IMR-90 (cell line): ENCODE results near the gene ZFTA. TPM values are rescaled to one million over a fixed set of nuclear protein-coding genes. Genes with fewer than 3 reads are reported as not detected.
A peak's percentile ranks its signal among the peaks of the same experiment; 100 is the strongest.

Experiments used
- ATAC-seq: fragments of 200-7000 bp; cut with Tn5 transposase; 2 replicates; pipeline ENCODE4 v1.9.1; 2020; ENCODE audit warnings: low read depth, mild to moderate bottlenecking, moderate library complexity
- BruUV-seq: library from RNA; stranded (reverse); fragments of 400-500 nt; replicated peaks from 2 replicates; lab custom pipeline; 2021; lab: Mats Ljungman, UMichigan
- CTCF ChIA-PET: fragments of 300-600 bp; formaldehyde crosslinking; extraction: SDS; loops from one replicate; lab custom pipeline; 2021; ENCODE audit warnings: antibody characterized with exemption; lab: Yijun Ruan, JAX
- POLR2A ChIA-PET: fragments of 300-600 bp; sonication (Branson Sonifier 250); formaldehyde crosslinking; loops from one replicate; lab custom pipeline; 2022; ENCODE audit warnings: antibody characterized with exemption; ENCODE audit not compliant: unreplicated experiment; lab: Charles Lee
- DNase-seq: peaks from one replicate; pipeline ENCODE4 v3.0.0; 2013
- H2AFZ ChIP-seq: replicated peaks from 2 replicates; pipeline ENCODE3; 2013; ENCODE audit warnings: low read length, mild to moderate bottlenecking; ENCODE audit not compliant: poor library complexity
- H2AK5ac ChIP-seq: 2 replicates; pipeline ENCODE4 v1.6.1; 2013; ENCODE audit warnings: low read depth, low read length, inconsistent platforms
- H2AK9ac ChIP-seq: replicated peaks from 2 replicates; pipeline ENCODE3; 2013; ENCODE audit warnings: mild to moderate bottlenecking, low read depth, low read length, moderate library complexity; ENCODE audit not compliant: poor library complexity
- H2BK120ac ChIP-seq: 2 replicates; pipeline ENCODE4 v1.6.1; 2013; ENCODE audit warnings: low read depth, low read length, inconsistent platforms
- H2BK15ac ChIP-seq: 3 replicates; pipeline ENCODE4 v1.6.1; 2013; ENCODE audit warnings: low read depth, low read length, inconsistent platforms
- H2BK20ac ChIP-seq: 2 replicates; pipeline ENCODE4 v1.6.1; 2013; ENCODE audit warnings: low read depth, mild to moderate bottlenecking, inconsistent platforms, low read length, moderate library complexity
- H2BK5ac ChIP-seq: 2 replicates; pipeline ENCODE4 v1.6.1; 2013; ENCODE audit warnings: mild to moderate bottlenecking, low read depth, low read length, inconsistent platforms; ENCODE audit not compliant: poor library complexity, severe bottlenecking
- H3K14ac ChIP-seq: replicated peaks from 2 replicates; pipeline ENCODE4 v1.6.1; 2013; ENCODE audit warnings: low read depth, low read length, inconsistent platforms
- H3K18ac ChIP-seq: 2 replicates; pipeline ENCODE4 v1.6.1; 2013; ENCODE audit warnings: low read depth, low read length, control low read depth
- H3K23ac ChIP-seq: 2 replicates; pipeline ENCODE4 v1.6.1; 2013; ENCODE audit warnings: low read depth, low read length, inconsistent platforms
- H3K27ac ChIP-seq: 2 replicates; pipeline ENCODE4 v1.5.1; 2013; ENCODE audit warnings: mild to moderate bottlenecking, control low read depth, low read length; ENCODE audit not compliant: insufficient read depth
- H3K27me3 ChIP-seq: 2 replicates; pipeline ENCODE4 v1.6.1; 2013; ENCODE audit warnings: low read length; ENCODE audit not compliant: control insufficient read depth, insufficient read depth
- H3K36me3 ChIP-seq: 2 replicates; pipeline ENCODE4 v1.6.1; 2013; ENCODE audit warnings: low read length, mixed read lengths; ENCODE audit not compliant: control insufficient read depth, insufficient read depth
- H3K4ac ChIP-seq: 2 replicates; pipeline ENCODE4 v1.6.1; 2013; ENCODE audit warnings: low read depth, low read length, inconsistent platforms
- H3K4me1 ChIP-seq: 2 replicates; pipeline ENCODE4 v1.6.1; 2013; ENCODE audit warnings: low read length, mixed read lengths; ENCODE audit not compliant: control insufficient read depth, insufficient read depth
- H3K4me2 ChIP-seq: 2 replicates; pipeline ENCODE4 v1.6.1; 2013; ENCODE audit warnings: low read depth, mild to moderate bottlenecking, control low read depth, low read length, moderate library complexity
- H3K4me3 ChIP-seq: 2 replicates; pipeline ENCODE4 v1.5.1; 2013; ENCODE audit warnings: low read depth, mild to moderate bottlenecking, control low read depth, low read length, moderate library complexity; ENCODE audit not compliant: insufficient read depth
- H3K56ac ChIP-seq: 2 replicates; pipeline ENCODE4 v1.6.1; 2013; ENCODE audit warnings: low read length, inconsistent platforms; ENCODE audit not compliant: insufficient read depth; ENCODE audit errors: extremely low read depth
- H3K79me1 ChIP-seq, 2 experiments: 2 replicates each; pipeline ENCODE4 v1.6.1; 2013; ENCODE audit warnings: low read length in 2 of 2, inconsistent platforms in 1 of 2, low read depth in 1 of 2
- H3K9ac ChIP-seq: 2 replicates; pipeline ENCODE4 v1.6.1; 2013; ENCODE audit warnings: low read depth, low read length, control low read depth
- H3K9me1 ChIP-seq: 2 replicates; pipeline ENCODE4 v1.6.1; 2013; ENCODE audit warnings: low read length, inconsistent platforms; ENCODE audit not compliant: insufficient read depth
- H3K9me3 ChIP-seq: 2 replicates; pipeline ENCODE4 v1.6.1; 2013; ENCODE audit warnings: low read length; ENCODE audit not compliant: control insufficient read depth, insufficient read depth
- H4K20me1 ChIP-seq: 2 replicates; pipeline ENCODE4 v1.6.1; 2013; ENCODE audit warnings: low read length, inconsistent platforms; ENCODE audit not compliant: insufficient read depth
- H4K5ac ChIP-seq: 2 replicates; pipeline ENCODE4 v1.6.1; 2013; ENCODE audit warnings: mild to moderate bottlenecking, low read depth, low read length, control low read depth
- H4K8ac ChIP-seq, 2 experiments: 2 replicates each; pipeline ENCODE4 v1.6.1; 2013; ENCODE audit warnings: low read depth in 2 of 2, low read length in 2 of 2, control low read depth in 1 of 2, inconsistent platforms in 1 of 2
- H4K91ac ChIP-seq: 2 replicates; pipeline ENCODE4 v1.6.1; 2013; ENCODE audit warnings: low read depth, low read length, inconsistent platforms; ENCODE audit not compliant: insufficient read depth
- BHLHE40 ChIP-seq: fragments of 150-350 bp; IDR thresholded peaks from 2 replicates; pipeline ENCODE4 v1.6.1; 2016; ENCODE audit warnings: mild to moderate bottlenecking, low read depth, low read length
- CEBPB ChIP-seq: IDR thresholded peaks from 2 replicates; pipeline ENCODE4 v1.6.1; 2012; ENCODE audit warnings: low read depth, low read length, improper control_type of control experiment
- MXI1 ChIP-seq: IDR thresholded peaks from 2 replicates; pipeline ENCODE4 v1.6.1; 2012; ENCODE audit warnings: low read depth, mild to moderate bottlenecking, low read length, moderate library complexity, borderline replicate concordance
- RCOR1 ChIP-seq: IDR thresholded peaks from 2 replicates; pipeline ENCODE4 v1.6.1; 2012; ENCODE audit warnings: mild to moderate bottlenecking, low read length, improper control_type of control experiment; ENCODE audit not compliant: insufficient replicate concordance
- RFX5 ChIP-seq: IDR thresholded peaks from 2 replicates; pipeline ENCODE4 v1.8.0; 2012; ENCODE audit warnings: low read depth, mild to moderate bottlenecking, low read length, moderate library complexity
- SMC3 ChIP-seq: fragments of 150-350 bp; IDR thresholded peaks from 2 replicates; pipeline ENCODE4 v1.6.1; 2016; ENCODE audit warnings: low read depth, mild to moderate bottlenecking, antibody characterized with exemption, low read length, moderate library complexity
- WGBS, 2 experiments: methylation state at CpG; one replicate each; pipeline versions ENCODE4 v1.1.5 to v1.1.7; 2013; ENCODE audit warnings: missing lambda C conversion rate in 2 of 2; ENCODE audit not compliant: insufficient read length in 1 of 2; ENCODE audit errors: extremely low coverage in 2 of 2; 5-methylcytosine and 5-hydroxymethylcytosine counted together
- dilution Hi-C: fragments of 300-500 bp; cut with HindIII; formaldehyde crosslinking; loops from one replicate; pipeline ENCODE4 v1.14.3; 2018; ENCODE audit warnings: low sequenced_read_pairs; ENCODE audit not compliant: unreplicated experiment
- in situ Hi-C: fragments of 300-500 bp; cut with MboI; formaldehyde crosslinking; loops from 3 replicates; pipeline ENCODE4 v1.14.3; 2019; ENCODE audit warnings: low sequenced_read_pairs, inconsistent platforms, mixed read lengths
- intact Hi-C: fragments of 100-400 bp; cut with micrococcal nuclease; formaldehyde crosslinking; loops from 2 replicates; pipeline ENCODE4 v1.10.0; 2022
- polyA plus RNA-seq, 3 experiments: library from polyadenylated mRNA; depleted of rRNA; stranded (reverse); fragments of >200 nt; gene quantifications; 2 replicates each; pipeline ENCODE4 v1.2.3, GENCODE V29; 2012; ENCODE audit warnings: low replicate concordance in 1 of 3
- total RNA-seq: library from RNA; depleted of rRNA; stranded (reverse); fragments of >200 nt; gene quantifications from 2 replicates; pipeline ENCODE4 v1.2.3, GENCODE V29; 2012
- TF ChIP-seq, protein P1 (sequence below): conservative IDR thresholded peaks from 2 replicates; pipeline ENCODE4 v1.5.1; 2012; ENCODE audit warnings: mild to moderate bottlenecking, low read depth, low read length, improper control_type of control experiment
- TF ChIP-seq, protein P2 (sequence below): fragments of 150-350 bp; IDR thresholded peaks from 2 replicates; pipeline ENCODE4 v1.6.1; 2016; ENCODE audit warnings: low read depth, mild to moderate bottlenecking, low read length, moderate library complexity, borderline replicate concordance

Gene ZFTA
- total and polyA plus RNA-seq, 2 of the 4 experiments (the other 2 are of a cell fraction), result 5.4 to 8.1 TPM

DNA sequence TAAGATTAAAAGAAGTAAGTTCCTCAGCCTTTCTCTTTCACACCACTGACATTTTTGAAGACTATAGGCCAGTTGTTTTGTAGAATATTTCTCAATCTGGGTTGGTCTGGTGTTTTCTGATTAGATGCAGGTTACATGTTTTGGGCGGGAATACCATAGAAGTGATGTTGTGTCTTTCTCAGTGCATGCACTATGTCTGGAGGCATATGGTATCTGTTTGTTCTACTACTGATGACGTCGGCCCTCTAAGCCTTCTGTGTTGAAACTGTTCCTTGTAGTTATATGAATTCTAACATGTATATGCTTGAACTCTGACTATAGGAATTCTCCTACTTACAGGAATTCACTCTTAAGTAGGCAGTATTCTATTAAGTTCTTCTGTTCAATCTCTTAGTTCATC lies 21.6 kb downstream of the ZFTA start:
- Histone ChIP-seq H2BK120ac (no peak overlapping the region), H3K9me3 (no peaks in the 10 kb centered on the region), H3K4ac (no peak overlapping the region), H4K91ac (no peak overlapping the region), H3K4me3 (no peak overlapping the region), H2BK20ac (no peak overlapping the region), H3K14ac (no peak overlapping the region), H2BK5ac (no peak overlapping the region), H4K8ac (no peak overlapping the region), H2AFZ (no peak overlapping the region), H3K4me1 (no peaks in the 10 kb centered on the region), H3K79me1 (peaks cover 20 to 43% of the 10 kb centered on the region in 2 experiments), H3K9ac (no peak overlapping the region), H2AK5ac (no peak overlapping the region), H4K5ac (no peak overlapping the region), H3K27me3 (no peaks in the 10 kb centered on the region), H3K56ac (no peak overlapping the region), H2AK9ac (no peak overlapping the region), H3K27ac (no peak overlapping the region), H3K9me1 (no peaks in the 10 kb centered on the region), H3K36me3 (peaks cover 14% of the 10 kb centered on the region), H3K23ac (peak overlapping the region; percentile 38; the same call in 1 of the 2 replicates), H3K4me2 (no peak overlapping the region), H2BK15ac (no peak overlapping the region), H4K20me1 (peaks cover 4% of the 10 kb centered on the region; the same call in 1 of the 2 replicates), H3K18ac (no peak overlapping the region)
- dilution Hi-C loops (no loop called here), intact Hi-C loops (no loop called here), in situ Hi-C loops (no loop called here)
- no CpG with 5 or more reads among the region's 3 CpGs for WGBS, 2 experiments
- ChIA-PET CTCF (interaction anchor here (1.8 kb wide), 1 partner anchor 9 kb away, joined by 6 read pairs; no protein-coding TSS in a partner anchor), POLR2A (no interaction called here)
- peak; percentile 80 for ATAC-seq
- no TSS peak for BruUV-seq
- TF ChIP-seq RCOR1 (no peak), SMC3 (no peak), RFX5 (no peak), MXI1 (no peak), CEBPB (no peak), BHLHE40 (no peak)
- TF ChIP-seq, protein P1, sequence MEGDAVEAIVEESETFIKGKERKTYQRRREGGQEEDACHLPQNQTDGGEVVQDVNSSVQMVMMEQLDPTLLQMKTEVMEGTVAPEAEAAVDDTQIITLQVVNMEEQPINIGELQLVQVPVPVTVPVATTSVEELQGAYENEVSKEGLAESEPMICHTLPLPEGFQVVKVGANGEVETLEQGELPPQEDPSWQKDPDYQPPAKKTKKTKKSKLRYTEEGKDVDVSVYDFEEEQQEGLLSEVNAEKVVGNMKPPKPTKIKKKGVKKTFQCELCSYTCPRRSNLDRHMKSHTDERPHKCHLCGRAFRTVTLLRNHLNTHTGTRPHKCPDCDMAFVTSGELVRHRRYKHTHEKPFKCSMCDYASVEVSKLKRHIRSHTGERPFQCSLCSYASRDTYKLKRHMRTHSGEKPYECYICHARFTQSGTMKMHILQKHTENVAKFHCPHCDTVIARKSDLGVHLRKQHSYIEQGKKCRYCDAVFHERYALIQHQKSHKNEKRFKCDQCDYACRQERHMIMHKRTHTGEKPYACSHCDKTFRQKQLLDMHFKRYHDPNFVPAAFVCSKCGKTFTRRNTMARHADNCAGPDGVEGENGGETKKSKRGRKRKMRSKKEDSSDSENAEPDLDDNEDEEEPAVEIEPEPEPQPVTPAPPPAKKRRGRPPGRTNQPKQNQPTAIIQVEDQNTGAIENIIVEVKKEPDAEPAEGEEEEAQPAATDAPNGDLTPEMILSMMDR, result no peak
- TF ChIP-seq, protein P2, sequence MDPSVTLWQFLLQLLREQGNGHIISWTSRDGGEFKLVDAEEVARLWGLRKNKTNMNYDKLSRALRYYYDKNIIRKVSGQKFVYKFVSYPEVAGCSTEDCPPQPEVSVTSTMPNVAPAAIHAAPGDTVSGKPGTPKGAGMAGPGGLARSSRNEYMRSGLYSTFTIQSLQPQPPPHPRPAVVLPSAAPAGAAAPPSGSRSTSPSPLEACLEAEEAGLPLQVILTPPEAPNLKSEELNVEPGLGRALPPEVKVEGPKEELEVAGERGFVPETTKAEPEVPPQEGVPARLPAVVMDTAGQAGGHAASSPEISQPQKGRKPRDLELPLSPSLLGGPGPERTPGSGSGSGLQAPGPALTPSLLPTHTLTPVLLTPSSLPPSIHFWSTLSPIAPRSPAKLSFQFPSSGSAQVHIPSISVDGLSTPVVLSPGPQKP, result no peak
- peak; percentile 69 for DNase-seq
